Right lobe of liver (tissue), 6 donors: ENCODE data around the gene SH2D3A. TPM values are rescaled to one million over a fixed set of nuclear protein-coding genes. Genes with fewer than 3 reads are reported as not detected.

Experiments used
- ATAC-seq, 4 donors: fragments of 200-7000 bp; cut with Tn5 transposase; one replicate each; pipeline ENCODE4 v1.9.1; 2020; ENCODE audit warnings: mild to moderate bottlenecking in 4 of 4, moderate library complexity in 4 of 4
- DNase-seq, 3 donors: peaks; one replicate each; pipeline ENCODE4 v3.0.0-alpha.2; 2020
- H3K27ac ChIP-seq, 3 donors: fragments of 200-600 bp; one replicate each; pipeline ENCODE4 v1.8.0; 2022
- H3K27me3 ChIP-seq, 2 donors: fragments of 200-600 bp; one replicate each; pipeline ENCODE4 v1.8.0; 2022
- H3K36me3 ChIP-seq, 4 donors: fragments of 200-600 bp; sonication (generic) in 1 of 4; one replicate each; pipeline versions ENCODE4 v1.5.1 to v1.8.0; 2017 to 2022; ENCODE audit warnings: control low read depth in 1 of 4
- H3K4me1 ChIP-seq, 4 donors: fragments of 200-600 bp; sonication (generic) in 1 of 4; one replicate each; pipeline versions ENCODE4 v1.5.1 to v1.8.0; 2017 to 2022; ENCODE audit warnings: control low read depth in 1 of 4
- H3K4me3 ChIP-seq, 3 donors: fragments of 200-600 bp; one replicate each; pipeline ENCODE4 v1.8.0; 2022
- H3K9me3 ChIP-seq, 4 donors: fragments of 200-600 bp; sonication (generic) in 1 of 4; one replicate each; pipeline versions ENCODE4 v1.5.1 to v1.8.0; 2017 to 2022; ENCODE audit warnings: control low read depth in 1 of 4
- POLR2A ChIP-seq: fragments of 450-650 bp; IDR thresholded peaks from one replicate; pipeline ENCODE4 v1.6.1; 2017; ENCODE audit warnings: antibody characterized with exemption, mild to moderate bottlenecking
- whole genome bisulfite sequencing: methylation state at CpG from one replicate; pipeline ENCODE4 v1.1.6; 2018; ENCODE audit warnings: low coverage, low lambda C conversion rate; ENCODE audit not compliant: insufficient coverage; ENCODE audit errors: missing lambda C conversion rate; 5-methylcytosine and 5-hydroxymethylcytosine counted together
- intact Hi-C, 2 donors: fragments of 100-400 bp; cut with DNase I; formaldehyde crosslinking; loops; one replicate each; pipeline versions ENCODE4 v1.11.2 to v1.14.1; 2022
- total RNA-seq, 6 experiments: library from RNA; depleted of rRNA in 2 of 6; stranded (reverse); fragments of >200 nt in 2 of 6; fragmentation: NEBNext Ultra II Directional in 3 of 6; extraction: Animal tissue kit (Norgen Biotek cat#: 25700) in 3 of 6; gene quantifications; one replicate each; pipeline versions ENCODE4 v1.1.0 to v1.2.4, GENCODE V29; 2016 to 2023
- TF ChIP-seq, protein P1 (sequence below), 4 donors: fragments of 200-600 bp in 3 of 4; fragments of 450-650 bp in 1 of 4; IDR thresholded peaks; one replicate each; pipeline versions ENCODE4 v1.5.1 to v1.8.0; 2016 to 2022; ENCODE audit warnings: antibody characterized with exemption in 4 of 4, mild to moderate bottlenecking in 2 of 4
- donor health status: DM: no; HTN: yes; CAD: no.
- donor health status: DM: no; HTN: no; CAD: no.
- donor health status: DM: no; HTN: no; CAD: no.
- donor health status: DM: no; HTN: yes; CAD: no.
- donor health status: DM: no; HTN: yes; CAD: no.

Gene SH2D3A
- total RNA-seq, 6 experiments from 2014 or later: 0.72 to 2.3 (median 1.3) TPM

DNA sequence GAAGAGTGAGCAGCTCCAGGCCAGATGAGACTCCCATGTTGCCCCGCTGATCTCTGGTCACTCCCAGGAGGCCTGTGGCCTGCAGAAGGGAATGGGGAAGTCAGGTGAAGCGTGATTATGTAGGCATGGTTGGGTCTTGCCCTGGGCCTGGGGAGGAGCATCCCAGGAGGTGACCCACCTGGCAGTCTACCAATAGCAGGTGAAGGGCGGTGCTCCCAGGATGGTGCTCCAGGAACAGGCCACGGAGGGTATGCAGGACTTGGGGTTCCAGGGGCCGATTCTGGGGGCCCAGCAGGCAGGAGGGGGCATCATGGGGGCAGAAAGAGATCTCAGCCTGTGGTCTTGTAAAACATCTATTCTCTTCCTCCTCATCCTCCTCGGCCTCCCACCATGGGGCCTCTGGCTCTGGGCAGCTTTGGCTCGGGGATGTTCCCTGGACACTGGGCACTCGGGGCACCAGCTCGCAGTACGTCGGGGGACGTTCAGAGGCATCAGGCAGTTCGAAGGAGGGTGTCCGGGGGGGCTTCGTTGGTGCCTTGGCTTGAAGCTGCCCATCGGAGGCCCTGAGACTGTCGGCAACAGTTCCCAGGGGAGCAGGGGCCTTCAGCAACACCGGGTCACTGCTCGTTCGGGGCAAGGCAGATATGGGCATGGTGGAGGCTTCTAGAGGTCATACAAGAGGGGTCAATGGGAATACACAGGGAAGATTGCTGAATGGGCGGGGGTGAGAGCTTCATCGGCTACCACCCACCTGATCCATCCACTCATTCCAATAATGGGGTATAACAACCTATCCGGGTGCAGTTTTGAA lies 12.4 kb downstream of the SH2D3A start:
- H3K4me3 ChIP-seq: no peak overlapping the region
- WGBS: 98% methylated on average over 5 of the region's 23 CpGs
- peak in 1 of 3 donors; percentile 18 for DNase-seq
- H3K27me3 ChIP-seq: no peaks in the 10 kb centered on the region
- H3K27ac ChIP-seq: no peak overlapping the region
- intact Hi-C loops: no loop called here
- peaks cover 0 to 8% (median 0%) of the 10 kb centered on the region in 4 donors for H3K4me1 ChIP-seq
- no peak for ATAC-seq
- no peaks in the 10 kb centered on the region for H3K9me3 ChIP-seq
- H3K36me3 ChIP-seq: peaks cover 0 to 9% (median 0%) of the 10 kb centered on the region in 4 donors
- no peak for TF ChIP-seq POLR2A
- TF ChIP-seq, protein P1, sequence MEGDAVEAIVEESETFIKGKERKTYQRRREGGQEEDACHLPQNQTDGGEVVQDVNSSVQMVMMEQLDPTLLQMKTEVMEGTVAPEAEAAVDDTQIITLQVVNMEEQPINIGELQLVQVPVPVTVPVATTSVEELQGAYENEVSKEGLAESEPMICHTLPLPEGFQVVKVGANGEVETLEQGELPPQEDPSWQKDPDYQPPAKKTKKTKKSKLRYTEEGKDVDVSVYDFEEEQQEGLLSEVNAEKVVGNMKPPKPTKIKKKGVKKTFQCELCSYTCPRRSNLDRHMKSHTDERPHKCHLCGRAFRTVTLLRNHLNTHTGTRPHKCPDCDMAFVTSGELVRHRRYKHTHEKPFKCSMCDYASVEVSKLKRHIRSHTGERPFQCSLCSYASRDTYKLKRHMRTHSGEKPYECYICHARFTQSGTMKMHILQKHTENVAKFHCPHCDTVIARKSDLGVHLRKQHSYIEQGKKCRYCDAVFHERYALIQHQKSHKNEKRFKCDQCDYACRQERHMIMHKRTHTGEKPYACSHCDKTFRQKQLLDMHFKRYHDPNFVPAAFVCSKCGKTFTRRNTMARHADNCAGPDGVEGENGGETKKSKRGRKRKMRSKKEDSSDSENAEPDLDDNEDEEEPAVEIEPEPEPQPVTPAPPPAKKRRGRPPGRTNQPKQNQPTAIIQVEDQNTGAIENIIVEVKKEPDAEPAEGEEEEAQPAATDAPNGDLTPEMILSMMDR (IDR thresholded peaks at IDR 0.05): no peak

DNA sequence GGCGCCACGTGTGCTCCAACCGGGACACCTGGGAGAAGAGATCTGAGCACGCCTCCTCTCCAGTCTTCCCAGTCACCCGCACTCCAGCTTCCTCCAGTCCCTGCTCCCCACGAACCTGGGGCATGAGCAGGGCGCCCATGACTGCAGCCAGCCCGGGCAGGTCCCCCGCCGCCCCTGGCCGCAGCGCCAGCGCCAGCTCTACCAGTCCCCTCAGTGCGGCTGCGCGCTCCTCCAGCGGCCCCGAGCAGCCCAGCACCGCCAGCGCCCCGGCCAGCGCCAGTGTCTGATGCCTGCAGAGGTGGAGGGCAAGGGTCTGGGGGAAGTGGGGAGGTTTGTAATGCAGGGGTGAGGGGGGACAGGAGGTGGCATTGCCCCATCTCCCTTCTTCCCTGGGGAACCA lies 13.1 kb downstream of the SH2D3A start:
- Histone ChIP-seq H3K27ac (no peak overlapping the region), H3K9me3 (no peaks in the 10 kb centered on the region), H3K4me3 (no peak overlapping the region), H3K27me3 (no peaks in the 10 kb centered on the region), H3K36me3 (peaks cover 0 to 11% (median 0%) of the 10 kb centered on the region in 4 donors), H3K4me1 (peaks cover 0 to 8% (median 0%) of the 10 kb centered on the region in 4 donors)
- ATAC-seq: no peak
- TF ChIP-seq, protein P1 (IDR thresholded peaks at IDR 0.05): no peak
- no peak for TF ChIP-seq POLR2A
- intact Hi-C loops: no loop called here
- 100% methylated on average over 6 of the region's 22 CpGs for WGBS
- DNase-seq: peak in 2 of 3 donors; percentile 35 to 51

DNA sequence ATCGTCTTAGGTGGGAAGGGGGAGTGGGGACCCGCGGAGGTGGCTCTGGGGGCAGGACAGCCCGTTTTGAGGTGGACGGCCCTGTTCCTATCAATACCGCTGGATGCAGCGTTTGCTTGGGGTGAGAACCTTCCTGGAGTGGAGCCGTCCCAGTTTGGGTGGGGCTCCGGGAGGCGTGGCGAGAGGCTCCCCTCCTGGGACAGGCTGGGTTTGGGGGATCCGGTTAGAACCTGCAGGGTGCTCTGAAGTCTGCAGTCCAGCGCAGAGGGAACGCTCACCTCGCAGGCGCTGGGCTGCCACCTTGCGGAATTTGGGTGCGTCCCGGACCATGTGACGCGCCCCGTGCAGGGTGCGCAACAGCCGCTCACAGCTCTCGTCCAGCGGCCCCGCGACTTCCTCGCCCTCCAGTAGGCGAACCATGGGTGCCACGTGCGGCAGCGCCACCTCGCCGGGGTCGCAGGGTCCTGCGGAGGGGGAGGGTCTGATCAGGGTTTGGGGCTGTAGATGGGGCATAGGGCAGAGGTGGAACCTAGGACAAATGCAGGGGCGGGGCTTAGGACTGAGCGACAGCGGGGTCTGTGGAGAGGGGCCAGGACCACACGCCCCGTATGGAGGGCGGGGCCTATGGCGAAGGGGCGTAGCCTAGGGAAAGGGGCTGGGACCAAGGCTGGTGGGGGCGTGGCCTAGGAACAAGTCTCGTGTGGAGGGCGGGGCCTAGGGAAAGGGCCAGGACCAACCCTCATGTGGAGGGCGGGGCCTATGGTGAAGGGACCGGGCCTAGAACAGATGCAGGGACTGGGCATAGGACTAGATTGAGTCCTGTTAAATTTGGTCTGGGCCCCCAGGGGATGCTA lies 13.8 kb downstream of the SH2D3A start:
- WGBS: 7% methylated on average over 21 of the region's 50 CpGs
- Histone ChIP-seq H3K4me3 (peak overlapping the region; percentile 32 to 61 (median 50)), H3K27ac (peak overlapping the region in 2 of 3 donors; percentile 59 to 89), H3K36me3 (peaks cover 0 to 8% (median 0%) of the 10 kb centered on the region in 4 donors), H3K9me3 (no peaks in the 10 kb centered on the region), H3K4me1 (peaks cover 0 to 8% (median 0%) of the 10 kb centered on the region in 4 donors), H3K27me3 (no peaks in the 10 kb centered on the region)
- intact Hi-C loops: no loop called here
- DNase-seq (peak; percentile 87 to 94 (median 89)), ATAC-seq (peak; percentile 84 to 90 (median 86))
- TF ChIP-seq, protein P1 (IDR thresholded peaks at IDR 0.05): peak; percentile 53 to 67 (median 58)
- TF ChIP-seq POLR2A: peak; percentile 15

DNA sequence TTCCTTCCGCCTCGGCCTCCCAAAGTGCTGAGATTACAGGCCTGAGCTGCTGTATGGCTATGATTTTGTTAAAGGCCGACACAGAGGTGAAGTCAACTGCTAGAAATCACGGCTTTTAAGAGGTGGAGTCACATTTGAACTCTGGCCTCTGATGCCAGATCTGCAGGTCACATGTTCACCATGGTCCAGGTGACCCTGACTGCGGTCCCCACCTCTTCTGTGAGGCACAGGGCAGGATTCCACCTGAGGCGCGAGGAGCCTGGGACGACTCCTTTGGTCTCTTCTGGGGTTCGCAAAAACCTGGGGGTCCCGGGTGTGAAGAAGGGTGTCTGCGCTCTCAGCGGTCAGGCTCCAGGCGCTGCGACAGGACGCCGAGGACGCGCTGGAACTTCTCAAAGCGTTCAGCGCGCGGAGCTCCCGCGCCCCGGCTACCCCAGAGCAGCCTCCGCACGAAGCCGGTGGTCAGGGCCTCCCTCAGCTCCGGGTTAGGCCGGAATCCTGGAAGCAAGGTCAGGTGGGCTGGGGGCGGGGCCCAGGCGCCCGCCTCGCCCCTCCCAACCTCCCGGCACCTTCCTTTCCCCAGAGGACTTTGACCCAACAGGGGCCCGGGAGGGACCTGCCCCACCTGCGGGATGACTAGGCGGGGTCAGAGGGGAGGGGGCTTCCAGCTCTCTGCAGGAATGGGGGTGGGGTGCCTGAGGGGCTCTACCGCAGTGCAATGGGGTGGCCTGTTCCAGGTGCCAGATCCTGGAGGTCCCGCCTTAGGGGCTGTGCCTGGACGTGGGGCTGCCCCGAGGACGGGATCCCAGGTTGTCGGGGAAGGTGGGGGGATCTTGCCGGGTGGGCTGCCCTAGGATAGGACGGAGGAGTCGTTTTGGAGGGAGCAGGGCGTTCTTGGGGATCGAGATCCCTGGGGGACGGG lies 14.7 kb downstream of the SH2D3A start:
- DNase-seq (peak; percentile 61 to 88 (median 85)), ATAC-seq (peak; percentile 64 to 71 (median 66))
- no peaks in the 10 kb centered on the region for H3K27me3 ChIP-seq
- H3K27ac ChIP-seq: peak overlapping the region in 2 of 3 donors; percentile 59 to 89
- intact Hi-C loops: no loop called here
- peaks cover 0 to 13% (median 0%) of the 10 kb centered on the region in 4 donors for H3K36me3 ChIP-seq
- peaks cover 0 to 10% (median 0%) of the 10 kb centered on the region in 4 donors for H3K4me1 ChIP-seq
- peak; percentile 45 for TF ChIP-seq POLR2A
- TF ChIP-seq, protein P1 (IDR thresholded peaks at IDR 0.05): no peak
- no peaks in the 10 kb centered on the region for H3K9me3 ChIP-seq
- 43% methylated on average over 12 of the region's 50 CpGs for WGBS
- peak overlapping the region; percentile 32 to 61 (median 50) for H3K4me3 ChIP-seq
